ENCODE data around the gene DOHH.

Gene DOHH

GRCh38 chr19:3456925-3457527, 43.4 kb downstream of the DOHH start:
- no peak overlapping the region for H3K4me3 ChIP-seq (ENCODE audit: low read length, poor library complexity, severe bottlenecking)
- TF ChIP-seq CTCF (conservative IDR thresholded peaks at IDR 0.05; ENCODE audit: low read length) = no peak
- no peak for TF ChIP-seq EZH2phosphoT487 (IDR thresholded peaks at IDR 0.05; ENCODE audit: borderline replicate concordance)
- H4K20me1 ChIP-seq (ENCODE audit: insufficient read depth, low read length, poor library complexity, severe bottlenecking) = peaks cover 5% of the 10 kb centered on the region
- H3K79me2 ChIP-seq (ENCODE audit: insufficient read depth, low read length) = no peaks in the 10 kb centered on the region
- no peaks in the 10 kb centered on the region for H3F3A ChIP-seq (ENCODE audit: low read depth)
- peaks cover 5% of the 10 kb centered on the region for H3K4me1 ChIP-seq (ENCODE audit: insufficient read depth, low read length, poor library complexity, severe bottlenecking)
- no peak overlapping the region for H2AFZ ChIP-seq (ENCODE audit: low read length)
- H3K36me3 ChIP-seq (ENCODE audit: insufficient read depth, low read length) = peaks cover 46% of the 10 kb centered on the region; the same call in 1 of the 2 replicates
- no peaks in the 10 kb centered on the region for H3K9me3 ChIP-seq (ENCODE audit: insufficient read depth, low read depth, low read length)
- no peaks in the 10 kb centered on the region for H3K9me2 ChIP-seq (replicated peaks; ENCODE audit: low read depth, low read length)
- no peaks in the 10 kb centered on the region for H3K27me3 ChIP-seq (ENCODE audit: insufficient read depth, low read length, poor library complexity, severe bottlenecking)
- H3K4me2 ChIP-seq (ENCODE audit: low read depth, low read length, poor library complexity, severe bottlenecking) = no peak overlapping the region
- H3K9ac ChIP-seq (ENCODE audit: low read depth, low read length, poor library complexity, severe bottlenecking) = no peak overlapping the region

GRCh38 chr19:3455960-3456601, 44.4 kb downstream of the DOHH start:
- Histone ChIP-seq H2AFZ (ENCODE audit: low read length) (no peak overlapping the region), H3K27me3 (ENCODE audit: insufficient read depth, low read length, poor library complexity, severe bottlenecking) (no peaks in the 10 kb centered on the region), H3K9ac (ENCODE audit: low read depth, low read length, poor library complexity, severe bottlenecking) (no peak overlapping the region), H3K4me1 (ENCODE audit: insufficient read depth, low read length, poor library complexity, severe bottlenecking) (peaks cover 5% of the 10 kb centered on the region), H3K9me2 (replicated peaks; ENCODE audit: low read depth, low read length) (no peaks in the 10 kb centered on the region), H3F3A (ENCODE audit: low read depth) (no peaks in the 10 kb centered on the region), H3K79me2 (ENCODE audit: insufficient read depth, low read length) (no peaks in the 10 kb centered on the region), H3K4me3 (ENCODE audit: low read length, poor library complexity, severe bottlenecking) (no peak overlapping the region), H3K36me3 (ENCODE audit: insufficient read depth, low read length) (peaks cover 47% of the 10 kb centered on the region; the same call in 1 of the 2 replicates), H3K9me3 (ENCODE audit: insufficient read depth, low read depth, low read length) (no peaks in the 10 kb centered on the region), H4K20me1 (ENCODE audit: insufficient read depth, low read length, poor library complexity, severe bottlenecking) (peaks cover 5% of the 10 kb centered on the region), H3K4me2 (ENCODE audit: low read depth, low read length, poor library complexity, severe bottlenecking) (no peak overlapping the region)
- TF ChIP-seq CTCF (conservative IDR thresholded peaks at IDR 0.05; ENCODE audit: low read length) = no peak
- TF ChIP-seq EZH2phosphoT487 (IDR thresholded peaks at IDR 0.05; ENCODE audit: borderline replicate concordance) = no peak

GRCh38 chr19:3455393-3455955, 45.0 kb downstream of the DOHH start:
- Histone ChIP-seq H3K9me3 (ENCODE audit: insufficient read depth, low read depth, low read length) (no peaks in the 10 kb centered on the region), H3K79me2 (ENCODE audit: insufficient read depth, low read length) (no peaks in the 10 kb centered on the region), H3K4me3 (ENCODE audit: low read length, poor library complexity, severe bottlenecking) (no peak overlapping the region), H3K4me2 (ENCODE audit: low read depth, low read length, poor library complexity, severe bottlenecking) (no peak overlapping the region), H3K9ac (ENCODE audit: low read depth, low read length, poor library complexity, severe bottlenecking) (no peak overlapping the region), H3K4me1 (ENCODE audit: insufficient read depth, low read length, poor library complexity, severe bottlenecking) (peaks cover 5% of the 10 kb centered on the region), H3K9me2 (replicated peaks; ENCODE audit: low read depth, low read length) (no peaks in the 10 kb centered on the region), H3F3A (ENCODE audit: low read depth) (no peaks in the 10 kb centered on the region), H3K27me3 (ENCODE audit: insufficient read depth, low read length, poor library complexity, severe bottlenecking) (no peaks in the 10 kb centered on the region), H4K20me1 (ENCODE audit: insufficient read depth, low read length, poor library complexity, severe bottlenecking) (peaks cover 5% of the 10 kb centered on the region), H2AFZ (ENCODE audit: low read length) (no peak overlapping the region), H3K36me3 (ENCODE audit: insufficient read depth, low read length) (peaks cover 52% of the 10 kb centered on the region; the same call in 1 of the 2 replicates)
- TF ChIP-seq CTCF (conservative IDR thresholded peaks at IDR 0.05; ENCODE audit: low read length) = no peak
- no peak for TF ChIP-seq EZH2phosphoT487 (IDR thresholded peaks at IDR 0.05; ENCODE audit: borderline replicate concordance)
